ENCODE data around the gene CHD3.

CHD3 gene

GRCh38 chr17:7842380-7843256, 46.0 kb upstream of the CHD3 start:
- Histone ChIP-seq H3K4me3 (peak overlapping the region; percentile 66 to 89 (median 76)), H4K20me1 (peaks cover 32 to 67% (median 56%) of the 10 kb centered on the region in 11 experiments), H3K4me1 (peaks cover 41 to 47% (median 43%) of the 10 kb centered on the region in 10 experiments), H3K9ac (peak overlapping the region; percentile 89 to 98 (median 96)), H3K36me3 (peaks cover 22 to 44% (median 36%) of the 10 kb centered on the region in 11 experiments), H3K4me2 (peak overlapping the region; percentile 73 to 100 (median 98)), H3K27me3 (no peaks in the 10 kb centered on the region), H3K27ac (peak overlapping the region; percentile 91 to 99 (median 98)), H3K9me3 (replicated peaks in 1 of 11) (no peaks in the 10 kb centered on the region)
- TF ChIP-seq Cebpa-rat (IDR thresholded peaks at IDR 0.05): peak in 7 of 11 experiments; percentile 18 to 72 (median 65); a peak in 9 of 22 replicates

GRCh38 chr17:7843257-7843535, 45.4 kb upstream of the CHD3 start:
- H3K9me3 ChIP-seq (replicated peaks in 1 of 11): no peaks in the 10 kb centered on the region
- peaks cover 38 to 44% (median 40%) of the 10 kb centered on the region in 10 experiments for H3K4me1 ChIP-seq
- H3K4me2 ChIP-seq: peak overlapping the region; percentile 73 to 100 (median 98)
- H3K27me3 ChIP-seq: no peaks in the 10 kb centered on the region
- peaks cover 27 to 49% (median 40%) of the 10 kb centered on the region in 11 experiments for H3K36me3 ChIP-seq
- H3K9ac ChIP-seq: peak overlapping the region; percentile 89 to 98 (median 96)
- no peak for TF ChIP-seq Cebpa-rat (IDR thresholded peaks at IDR 0.05)
- peak overlapping the region; percentile 91 to 99 (median 98) for H3K27ac ChIP-seq
- H4K20me1 ChIP-seq: peaks cover 35 to 71% (median 60%) of the 10 kb centered on the region in 11 experiments
- peak overlapping the region; percentile 66 to 89 (median 76) for H3K4me3 ChIP-seq

- H3K9ac ChIP-seq: peak overlapping the region; percentile 89 to 98 (median 96)
- H3K9me3 ChIP-seq (replicated peaks in 1 of 11): no peaks in the 10 kb centered on the region
- peaks cover 37 to 73% (median 64%) of the 10 kb centered on the region in 11 experiments for H4K20me1 ChIP-seq
- H3K27ac ChIP-seq: peak overlapping the region; percentile 91 to 99 (median 98)
- H3K4me1 ChIP-seq: peaks cover 35 to 41% (median 36%) of the 10 kb centered on the region in 10 experiments
- H3K4me3 ChIP-seq: peak overlapping the region; percentile 66 to 89 (median 76)
- H3K36me3 ChIP-seq: peaks cover 28 to 51% (median 41%) of the 10 kb centered on the region in 11 experiments
- no peaks in the 10 kb centered on the region for H3K27me3 ChIP-seq
- peak overlapping the region; percentile 73 to 100 (median 98) for H3K4me2 ChIP-seq
- no peak for TF ChIP-seq Cebpa-rat (IDR thresholded peaks at IDR 0.05)
These were observed 44.9 kb upstream of the CHD3 start for GRCh38 chr17:7843536-7844291.

GRCh38 chr17:7844292-7845154, 44.1 kb upstream of the CHD3 start:
- peak overlapping the region; percentile 73 to 100 (median 97) for H3K4me2 ChIP-seq
- peak overlapping the region; percentile 89 to 99 (median 98) for H3K27ac ChIP-seq
- H4K20me1 ChIP-seq: peaks cover 36 to 73% (median 64%) of the 10 kb centered on the region in 11 experiments
- H3K4me3 ChIP-seq: peak overlapping the region; percentile 66 to 89 (median 76)
- H3K36me3 ChIP-seq: peaks cover 35 to 57% (median 47%) of the 10 kb centered on the region in 11 experiments
- H3K9me3 ChIP-seq (replicated peaks in 1 of 11): no peaks in the 10 kb centered on the region
- H3K9ac ChIP-seq: peak overlapping the region; percentile 89 to 98 (median 96)
- H3K27me3 ChIP-seq: no peaks in the 10 kb centered on the region
- TF ChIP-seq Cebpa-rat (IDR thresholded peaks at IDR 0.05): no peak
- peaks cover 27 to 33% (median 28%) of the 10 kb centered on the region in 10 experiments for H3K4me1 ChIP-seq

GRCh38 chr17:7845359-7846062, 43.1 kb upstream of the CHD3 start:
- peaks cover 41 to 58% (median 48%) of the 10 kb centered on the region in 11 experiments for H3K36me3 ChIP-seq
- peaks cover 17 to 23% (median 19%) of the 10 kb centered on the region in 10 experiments for H3K4me1 ChIP-seq
- no peaks in the 10 kb centered on the region for H3K9me3 ChIP-seq (replicated peaks in 1 of 11)
- no peaks in the 10 kb centered on the region for H3K27me3 ChIP-seq
- peak overlapping the region; percentile 66 to 89 (median 76) for H3K4me3 ChIP-seq
- peak overlapping the region in 10 of 11 experiments; percentile 91 to 99 (median 98); a peak in 19 of 22 replicates for H3K27ac ChIP-seq
- peaks cover 44 to 73% (median 66%) of the 10 kb centered on the region in 11 experiments for H4K20me1 ChIP-seq
- peak overlapping the region; percentile 89 to 98 (median 96) for H3K9ac ChIP-seq
- peak overlapping the region; percentile 73 to 100 (median 97) for H3K4me2 ChIP-seq
- TF ChIP-seq Cebpa-rat (IDR thresholded peaks at IDR 0.05): no peak

GRCh38 chr17:7846063-7846735, 42.4 kb upstream of the CHD3 start:
- TF ChIP-seq Cebpa-rat (IDR thresholded peaks at IDR 0.05): no peak
- H3K9me3 ChIP-seq (replicated peaks in 1 of 11): no peaks in the 10 kb centered on the region
- H3K27me3 ChIP-seq: no peaks in the 10 kb centered on the region
- no peak overlapping the region for H3K9ac ChIP-seq
- H3K4me3 ChIP-seq: no peak overlapping the region
- peaks cover 45 to 60% (median 53%) of the 10 kb centered on the region in 11 experiments for H3K36me3 ChIP-seq
- H3K4me2 ChIP-seq: no peak overlapping the region
- no peak overlapping the region for H3K27ac ChIP-seq
- H3K4me1 ChIP-seq: peaks cover 15 to 20% (median 18%) of the 10 kb centered on the region in 10 experiments
- H4K20me1 ChIP-seq: peaks cover 51 to 73% (median 66%) of the 10 kb centered on the region in 11 experiments

GRCh38 chr17:7846765-7847661, 41.6 kb upstream of the CHD3 start:
- Histone ChIP-seq H3K27me3 (no peaks in the 10 kb centered on the region), H3K4me2 (no peak overlapping the region), H3K9me3 (replicated peaks in 1 of 11) (no peaks in the 10 kb centered on the region), H3K4me1 (peaks cover 20 to 23% (median 22%) of the 10 kb centered on the region in 10 experiments), H3K36me3 (peaks cover 52 to 66% (median 59%) of the 10 kb centered on the region in 11 experiments), H3K4me3 (no peak overlapping the region), H3K27ac (no peak overlapping the region), H4K20me1 (peaks cover 58 to 76% (median 69%) of the 10 kb centered on the region in 11 experiments), H3K9ac (no peak overlapping the region)
- TF ChIP-seq Cebpa-rat (IDR thresholded peaks at IDR 0.05): no peak
